OCI-LY7 (cell line): ENCODE data around the gene MEMO1. TPM values are rescaled to one million over a fixed set of nuclear protein-coding genes. Genes with fewer than 3 reads are reported as not detected.
A peak's percentile ranks its signal among the peaks of the same experiment; 100 is the strongest.
"Not testable (repeated sequence)": the region's sequence is repeated elsewhere in the genome, so short reads cannot be mapped to it uniquely, and the experiment has no call there.

Source experiments
- BruUV-seq: library from RNA; stranded (reverse); fragments of 400-500 nt; replicated peaks from 2 replicates; lab custom pipeline; 2021; lab: Mats Ljungman, UMichigan
- CTCF ChIA-PET: fragments of 300-600 bp; sonication (Branson Sonifier 250); formaldehyde crosslinking; loops from one replicate; lab custom pipeline; 2022; ENCODE audit warnings: antibody characterized with exemption; ENCODE audit not compliant: unreplicated experiment; lab: Charles Lee
- POLR2A ChIA-PET: fragments of 300-600 bp; sonication (Branson Sonifier 250); formaldehyde crosslinking; loops from one replicate; lab custom pipeline; 2022; ENCODE audit warnings: antibody characterized with exemption; lab: Charles Lee
- DNase-seq: peaks from one replicate; pipeline ENCODE4 v3.0.0-alpha.2; 2015; ENCODE audit warnings: low spot score
- H2AFZ ChIP-seq: fragments of 200-600 bp; sonication (generic), shearing (Covaris generic); 2 replicates; pipeline ENCODE4 v1.6.1; 2014; ENCODE audit warnings: mild to moderate bottlenecking, antibody characterized with exemption, low read length, moderate library complexity
- H3K27ac ChIP-seq: fragments of 200-600 bp; sonication (generic); 2 replicates; pipeline ENCODE4 v1.5.1; 2014; ENCODE audit warnings: mixed run types, low read depth, mild to moderate bottlenecking, moderate library complexity, low read length, inconsistent platforms; ENCODE audit not compliant: poor library complexity, severe bottlenecking
- H3K36me3 ChIP-seq: fragments of 200-600 bp; sonication (generic); 2 replicates; pipeline ENCODE4 v1.6.1; 2014; ENCODE audit warnings: mild to moderate bottlenecking, antibody characterized with exemption, low read length, moderate library complexity, mixed read lengths; ENCODE audit not compliant: insufficient read depth
- H3K4me1 ChIP-seq: fragments of 200-600 bp; sonication (generic); 2 replicates; pipeline ENCODE4 v1.5.1; 2014; ENCODE audit warnings: mild to moderate bottlenecking, low read length; ENCODE audit not compliant: insufficient read depth, poor library complexity, severe bottlenecking
- H3K4me2 ChIP-seq: fragments of 200-600 bp; sonication (generic); 2 replicates; pipeline ENCODE4 v1.6.1; 2014; ENCODE audit warnings: mild to moderate bottlenecking, low read length
- H3K4me3 ChIP-seq: fragments of 200-600 bp; sonication (generic); 2 replicates; pipeline ENCODE4 v1.5.1; 2014; ENCODE audit warnings: mild to moderate bottlenecking, low read depth, low read length; ENCODE audit not compliant: poor library complexity, severe bottlenecking
- H3K79me2 ChIP-seq: fragments of 200-600 bp; sonication (generic); 2 replicates; pipeline ENCODE4 v1.6.1; 2016; ENCODE audit warnings: low read depth, mild to moderate bottlenecking, low read length, moderate library complexity, mixed read lengths; ENCODE audit not compliant: insufficient read depth
- H3K9me2 ChIP-seq: fragments of 200-600 bp; sonication (generic); 2 replicates; pipeline ENCODE4 v1.6.1; 2016; ENCODE audit warnings: mild to moderate bottlenecking, low read length, mixed read lengths; ENCODE audit not compliant: insufficient read depth
- H3K9me3 ChIP-seq: fragments of 200-600 bp; sonication (generic); 2 replicates; pipeline ENCODE4 v1.6.1; 2014; ENCODE audit warnings: mild to moderate bottlenecking, mixed run types, low read length, mixed read lengths
- H4K20me1 ChIP-seq: fragments of 200-600 bp; sonication (generic); 2 replicates; pipeline ENCODE4 v1.6.1; 2014; ENCODE audit warnings: mild to moderate bottlenecking, antibody characterized with exemption, low read length, moderate library complexity, mixed read lengths; ENCODE audit not compliant: insufficient read depth
- EZH2phosphoT487 ChIP-seq: fragments of 200-600 bp; sonication (generic); IDR thresholded peaks from 2 replicates; pipeline ENCODE4 v1.6.1; 2018; ENCODE audit warnings: low read depth, borderline replicate concordance, mild to moderate bottlenecking, mixed run types, antibody characterized with exemption, low read length, moderate library complexity, mixed read lengths
- intact Hi-C: fragments of 100-400 bp; cut with micrococcal nuclease; formaldehyde crosslinking; loops from one replicate; pipeline ENCODE4 v1.10.0; 2022; ENCODE audit not compliant: unreplicated experiment
- total RNA-seq, 2 experiments: library from RNA; depleted of rRNA in 1 of 2; stranded (reverse); fragments of >200 nt in 1 of 2; shearing (Covaris generic) in 1 of 2; gene quantifications; 2 replicates each; pipeline ENCODE4 v1.2.3, GENCODE V29; 2014 to 2022
- TF ChIP-seq, protein P1 (sequence below): fragments of 200-600 bp; sonication (generic); conservative IDR thresholded peaks from 2 replicates; pipeline ENCODE4 v1.5.1; 2014; ENCODE audit warnings: mild to moderate bottlenecking, antibody characterized with exemption, low read length, moderate library complexity, mixed read lengths

The MEMO1 gene
- total RNA-seq, 2 experiments from 2014 or later, result 24.0 to 54.0 TPM

GRCh38 chr2:32012872-32013271 lies 2.1 kb upstream of the MEMO1 start:
- Histone ChIP-seq H3K27ac (no peak overlapping the region), H3K79me2 (peaks cover 22% of the 10 kb centered on the region), H3K9me2 (no peaks in the 10 kb centered on the region), H2AFZ (no peak overlapping the region), H3K9me3 (no peaks in the 10 kb centered on the region), H3K4me1 (peaks cover 17% of the 10 kb centered on the region), H3K4me2 (no peak overlapping the region), H3K36me3 (peaks cover 16% of the 10 kb centered on the region; the same call in 1 of the 2 replicates), H4K20me1 (peaks cover 14% of the 10 kb centered on the region), H3K4me3 (no peak overlapping the region)
- intact Hi-C loops, result no loop called here
- DNase-seq, result no peak
- no TSS peak for BruUV-seq
- ChIA-PET CTCF (no interaction called here), POLR2A (interaction anchor here (0.9 to 2.7 kb wide), 5 partner anchors 25 to 68 kb away, joined by 3 to 24 read pairs (median 7); partner anchors contain the start of genes DPY30 and SPAST)
- TF ChIP-seq, protein P1, sequence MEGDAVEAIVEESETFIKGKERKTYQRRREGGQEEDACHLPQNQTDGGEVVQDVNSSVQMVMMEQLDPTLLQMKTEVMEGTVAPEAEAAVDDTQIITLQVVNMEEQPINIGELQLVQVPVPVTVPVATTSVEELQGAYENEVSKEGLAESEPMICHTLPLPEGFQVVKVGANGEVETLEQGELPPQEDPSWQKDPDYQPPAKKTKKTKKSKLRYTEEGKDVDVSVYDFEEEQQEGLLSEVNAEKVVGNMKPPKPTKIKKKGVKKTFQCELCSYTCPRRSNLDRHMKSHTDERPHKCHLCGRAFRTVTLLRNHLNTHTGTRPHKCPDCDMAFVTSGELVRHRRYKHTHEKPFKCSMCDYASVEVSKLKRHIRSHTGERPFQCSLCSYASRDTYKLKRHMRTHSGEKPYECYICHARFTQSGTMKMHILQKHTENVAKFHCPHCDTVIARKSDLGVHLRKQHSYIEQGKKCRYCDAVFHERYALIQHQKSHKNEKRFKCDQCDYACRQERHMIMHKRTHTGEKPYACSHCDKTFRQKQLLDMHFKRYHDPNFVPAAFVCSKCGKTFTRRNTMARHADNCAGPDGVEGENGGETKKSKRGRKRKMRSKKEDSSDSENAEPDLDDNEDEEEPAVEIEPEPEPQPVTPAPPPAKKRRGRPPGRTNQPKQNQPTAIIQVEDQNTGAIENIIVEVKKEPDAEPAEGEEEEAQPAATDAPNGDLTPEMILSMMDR, result no peak
- no peak for TF ChIP-seq EZH2phosphoT487

DNA sequence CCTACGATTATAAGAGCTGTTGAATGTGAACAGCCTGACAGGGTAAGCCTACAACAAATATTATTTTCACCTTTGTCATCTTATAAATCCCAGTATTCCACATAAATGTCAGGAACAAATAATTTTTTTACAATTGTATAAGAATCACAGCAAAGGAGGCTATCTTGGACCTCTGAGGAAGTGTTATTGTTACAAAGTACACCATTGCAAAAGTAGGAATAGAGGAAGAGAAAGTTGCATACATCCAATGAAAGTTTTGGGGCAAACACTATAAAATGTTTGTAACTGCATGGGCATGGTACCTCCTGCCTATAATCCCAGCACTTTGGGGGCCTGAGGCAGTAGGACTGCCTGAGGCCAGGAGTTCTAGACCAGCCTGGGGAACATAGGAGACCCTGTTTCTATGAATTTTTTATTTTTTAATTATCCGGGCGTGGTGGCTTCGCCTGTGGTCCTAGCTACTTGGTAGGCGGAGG lies 715 bp upstream of the MEMO1 start:
- H3K4me3 ChIP-seq, result peak overlapping the region; percentile 78
- peaks cover 36% of the 10 kb centered on the region for H3K79me2 ChIP-seq
- CTCF ChIA-PET, result no interaction called here
- intact Hi-C loops, result loop anchor here (1.0 to 2.0 kb wide), 3 partner anchors 27 to 153 kb away; partner anchors contain the start of genes DPY30, SLC30A6 and SPAST
- H3K36me3 ChIP-seq, result peaks cover 14% of the 10 kb centered on the region; the same call in 1 of the 2 replicates
- DNase-seq, result peak; percentile 34
- TF ChIP-seq, protein P1, result no peak
- no peak for TF ChIP-seq EZH2phosphoT487
- H3K4me2 ChIP-seq, result peak overlapping the region; percentile 88
- H3K4me1 ChIP-seq, result peaks cover 28% of the 10 kb centered on the region
- peak overlapping the region; percentile 90 for H3K27ac ChIP-seq
- no peaks in the 10 kb centered on the region for H3K9me3 ChIP-seq
- H2AFZ ChIP-seq, result peak overlapping the region; percentile 89; the same call in 1 of the 2 replicates
- BruUV-seq, result TSS peak; percentile 99
- peaks cover 23% of the 10 kb centered on the region for H4K20me1 ChIP-seq
- POLR2A ChIA-PET, result interaction anchor here (0.5 to 1.1 kb wide), 5 partner anchors 14 to 635 kb away, joined by 3 to 7 read pairs (median 4); partner anchors contain the start of gene DPY30
- no peaks in the 10 kb centered on the region for H3K9me2 ChIP-seq

DNA sequence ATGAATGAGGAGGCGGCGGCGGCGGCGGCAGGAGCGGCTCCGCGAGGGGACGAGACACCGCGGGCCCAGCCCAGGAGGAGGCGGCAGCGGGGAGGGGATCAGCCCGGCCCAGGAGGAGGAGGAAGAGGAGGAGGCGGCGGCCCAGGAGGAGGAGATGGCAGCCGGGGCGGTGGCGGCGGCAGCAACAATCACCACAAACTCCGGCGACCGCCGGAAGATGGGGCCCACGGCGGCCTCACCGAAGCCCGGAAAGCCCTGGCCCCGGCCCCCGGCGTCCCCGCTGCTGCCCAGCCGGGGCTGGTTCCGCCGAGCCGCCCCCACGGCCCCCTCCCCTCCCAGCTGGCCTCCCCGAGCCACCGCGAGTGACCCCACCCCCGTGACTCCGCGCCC lies 533 bp downstream of the MEMO1 start:
- POLR2A ChIA-PET, result not testable (repeated sequence)

More for the DNA sequence above, 533 bp downstream of the MEMO1 start:
- H3K9me3 ChIP-seq, H3K4me2 ChIP-seq, H3K9me2 ChIP-seq, BruUV-seq, CTCF ChIA-PET, H2AFZ ChIP-seq: not testable (repeated sequence)
- Histone ChIP-seq H4K20me1 (peaks cover 31% of the 10 kb centered on the region), H3K79me2 (peaks cover 48% of the 10 kb centered on the region), H3K36me3 (peaks cover 19% of the 10 kb centered on the region), H3K4me3 (peak overlapping the region; percentile 100), H3K27ac (peak overlapping the region; percentile 90), H3K4me1 (peaks cover 28% of the 10 kb centered on the region)
- DNase-seq, result peak; percentile 63
- intact Hi-C loops, result loop anchor here (2.0 kb wide), 2 partner anchors 29 to 155 kb away; partner anchors contain the start of genes DPY30 and SLC30A6
